ENCODE data around the gene BAIAP2. TPM values are rescaled to one million over a fixed set of nuclear protein-coding genes. Genes with fewer than 3 reads are reported as not detected.
"Not testable (repeated sequence)": the region's sequence is repeated elsewhere in the genome, so short reads cannot be mapped to it uniquely, and the experiment has no call there.

BAIAP2 gene
- polyA plus RNA-seq, 1 donor: 13.6 TPM

DNA sequence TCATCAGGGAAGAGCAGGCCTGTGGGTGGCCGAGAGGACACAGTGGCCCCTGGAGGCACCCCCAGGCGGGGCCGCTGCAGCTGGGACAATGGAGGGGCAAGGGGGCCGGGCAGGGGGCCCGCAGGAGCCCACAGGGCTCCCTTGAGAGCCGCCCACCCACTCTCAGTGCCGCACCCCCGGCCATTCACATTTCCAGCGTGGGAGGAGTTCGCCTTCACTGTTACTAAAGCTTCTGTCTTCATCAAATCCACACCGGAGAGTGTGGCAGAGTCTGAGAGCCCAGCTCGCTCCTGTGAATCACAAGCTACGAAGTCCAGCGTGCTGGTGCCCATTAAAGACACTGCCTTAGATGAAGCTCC is 109.5 kb downstream of the BAIAP2 start:
- Histone ChIP-seq H3K4me3 (ENCODE audit: low read length) (no peak overlapping the region), H3K27me3 (ENCODE audit: control insufficient read depth, insufficient read depth, low read length) (no peaks in the 10 kb centered on the region), H3K4me1 (ENCODE audit: control insufficient read depth, insufficient read depth, low read length) (peaks cover 21% of the 10 kb centered on the region), H3K9me3 (ENCODE audit: control insufficient read depth, low read depth, low read length) (peaks cover 3% of the 10 kb centered on the region), H3K27ac (ENCODE audit: low read length) (no peak overlapping the region), H3K36me3 (ENCODE audit: control insufficient read depth, insufficient read depth, low read length) (no peaks in the 10 kb centered on the region)
- DNase-seq: no peak
- WGBS (ENCODE audit: insufficient coverage, low lambda C conversion rate): no CpG with 5 or more reads among the region's 14 CpGs

DNA sequence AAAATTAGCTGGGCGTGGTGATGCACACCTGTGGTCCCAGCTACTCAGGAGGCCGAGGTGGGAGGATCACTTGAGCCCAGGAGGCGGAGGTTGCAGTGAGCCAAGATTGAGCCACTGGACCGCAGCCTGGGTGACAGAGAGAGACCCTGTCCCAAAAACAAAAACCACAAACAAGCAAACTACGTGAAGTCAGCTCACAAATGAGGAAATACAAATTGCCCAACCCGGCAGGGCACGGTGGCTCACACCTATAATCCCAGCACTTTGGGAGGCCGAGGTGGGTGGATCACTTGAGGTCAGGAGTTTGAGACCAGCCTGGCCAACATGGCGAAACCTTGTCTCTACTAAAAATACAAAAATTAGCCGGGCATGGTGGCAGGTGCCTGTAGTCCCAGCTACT is 111.3 kb downstream of the BAIAP2 start:
- no CpG with 5 or more reads among the region's 10 CpGs for WGBS (ENCODE audit: insufficient coverage, low lambda C conversion rate)
- H3K27ac ChIP-seq (ENCODE audit: low read length): not testable (repeated sequence)

DNA sequence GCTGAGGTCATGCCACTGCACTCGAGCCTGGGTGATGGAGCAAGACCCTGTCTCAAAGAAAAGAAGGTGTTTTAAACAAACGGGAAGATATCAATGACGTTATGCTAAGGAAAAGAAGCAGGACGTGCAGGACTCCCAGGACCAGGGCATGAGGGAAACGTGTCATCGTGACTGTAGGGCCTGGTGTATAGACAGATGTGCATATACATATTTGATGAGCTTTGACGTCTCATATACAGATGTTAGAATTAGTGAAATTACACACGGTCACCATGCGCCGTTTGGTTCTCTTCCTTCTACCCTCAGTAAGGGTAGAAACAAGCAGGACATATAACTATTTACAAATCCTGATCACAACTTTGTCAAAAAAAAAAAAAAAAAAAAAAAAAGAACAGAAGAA is 112.8 kb downstream of the BAIAP2 start:
- no peaks in the 10 kb centered on the region for H3K36me3 ChIP-seq (ENCODE audit: control insufficient read depth, insufficient read depth, low read length)
- WGBS (ENCODE audit: insufficient coverage, low lambda C conversion rate): 72% methylated on average over 3 of the region's 10 CpGs
- H3K27me3 ChIP-seq (ENCODE audit: control insufficient read depth, insufficient read depth, low read length): no peaks in the 10 kb centered on the region
- H3K9me3 ChIP-seq (ENCODE audit: control insufficient read depth, low read depth, low read length): peaks cover 3% of the 10 kb centered on the region
- no peak for DNase-seq
- H3K4me1 ChIP-seq (ENCODE audit: control insufficient read depth, insufficient read depth, low read length): peaks cover 17% of the 10 kb centered on the region
- no peak overlapping the region for H3K27ac ChIP-seq (ENCODE audit: low read length)
- no peak overlapping the region for H3K4me3 ChIP-seq (ENCODE audit: low read length)

More for the DNA sequence above, 111.3 kb downstream of the BAIAP2 start:
- H3K4me3 ChIP-seq (ENCODE audit: low read length); H3K27me3 ChIP-seq (ENCODE audit: control insufficient read depth, insufficient read depth, low read length); DNase-seq; H3K36me3 ChIP-seq (ENCODE audit: control insufficient read depth, insufficient read depth, low read length); H3K9me3 ChIP-seq (ENCODE audit: control insufficient read depth, low read depth, low read length): not testable (repeated sequence)
- peaks cover 21% of the 10 kb centered on the region for H3K4me1 ChIP-seq (ENCODE audit: control insufficient read depth, insufficient read depth, low read length)

DNA sequence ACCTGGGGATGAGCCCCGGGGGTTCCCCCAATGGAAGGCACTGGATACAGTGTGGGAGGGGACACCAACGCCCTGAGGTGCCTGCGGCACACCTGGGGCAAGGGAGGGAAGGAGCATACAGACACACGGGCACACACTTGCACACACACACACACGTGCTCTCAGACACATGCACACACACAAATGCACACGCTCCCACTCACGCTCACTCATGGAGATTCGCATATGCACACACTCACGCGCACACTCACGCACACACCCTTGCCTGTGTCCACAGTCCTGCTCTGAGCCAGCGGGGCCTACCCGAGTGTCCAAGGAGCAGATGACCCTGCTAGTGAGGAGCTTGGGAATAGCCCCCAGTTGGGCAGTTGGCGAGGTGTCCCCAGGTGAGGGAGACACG is 113.6 kb downstream of the BAIAP2 start:
- no peaks in the 10 kb centered on the region for H3K27me3 ChIP-seq (ENCODE audit: control insufficient read depth, insufficient read depth, low read length)
- no peak overlapping the region for H3K4me3 ChIP-seq (ENCODE audit: low read length)
- H3K36me3 ChIP-seq (ENCODE audit: control insufficient read depth, insufficient read depth, low read length): no peaks in the 10 kb centered on the region
- no peak overlapping the region for H3K27ac ChIP-seq (ENCODE audit: low read length)
- WGBS (ENCODE audit: insufficient coverage, low lambda C conversion rate): no CpG with 5 or more reads among the region's 15 CpGs
- H3K9me3 ChIP-seq (ENCODE audit: control insufficient read depth, low read depth, low read length): no peaks in the 10 kb centered on the region
- no peak for DNase-seq
- H3K4me1 ChIP-seq (ENCODE audit: control insufficient read depth, insufficient read depth, low read length): peaks cover 8% of the 10 kb centered on the region

DNA sequence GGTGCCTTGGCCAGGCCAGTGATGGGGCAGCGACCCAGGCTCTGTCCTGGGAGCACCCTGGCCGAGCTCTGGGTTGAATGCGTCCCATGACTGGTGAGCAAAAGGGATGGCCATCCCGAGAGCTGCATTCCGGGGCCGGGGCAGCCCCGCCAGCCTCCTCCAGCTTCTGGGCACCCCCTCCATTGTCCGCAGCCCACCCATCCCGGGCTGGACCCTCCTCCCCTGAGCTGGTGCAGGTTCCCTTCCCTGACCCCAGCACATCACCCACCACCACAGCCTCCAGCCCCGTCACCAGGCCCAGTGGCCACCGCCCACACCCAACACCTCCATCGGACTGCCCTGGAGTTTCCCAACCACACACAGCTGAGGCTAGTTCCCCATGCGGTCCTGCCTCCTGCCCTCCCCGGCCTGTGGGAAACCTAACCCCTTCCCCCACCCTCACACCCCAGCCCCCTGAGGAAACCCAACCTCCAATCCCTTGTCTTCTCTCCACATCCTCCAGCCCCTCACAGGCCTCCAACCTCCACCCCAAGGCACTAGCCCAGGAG is 114.1 kb downstream of the BAIAP2 start:
- Histone ChIP-seq H3K27me3 (ENCODE audit: control insufficient read depth, insufficient read depth, low read length) (no peaks in the 10 kb centered on the region), H3K4me3 (ENCODE audit: low read length) (no peak overlapping the region), H3K9me3 (ENCODE audit: control insufficient read depth, low read depth, low read length) (no peaks in the 10 kb centered on the region), H3K27ac (ENCODE audit: low read length) (no peak overlapping the region), H3K36me3 (ENCODE audit: control insufficient read depth, insufficient read depth, low read length) (no peaks in the 10 kb centered on the region), H3K4me1 (ENCODE audit: control insufficient read depth, insufficient read depth, low read length) (peaks cover 3% of the 10 kb centered on the region)
- no peak for DNase-seq
- WGBS (ENCODE audit: insufficient coverage, low lambda C conversion rate): no CpG with 5 or more reads among the region's 14 CpGs

DNA sequence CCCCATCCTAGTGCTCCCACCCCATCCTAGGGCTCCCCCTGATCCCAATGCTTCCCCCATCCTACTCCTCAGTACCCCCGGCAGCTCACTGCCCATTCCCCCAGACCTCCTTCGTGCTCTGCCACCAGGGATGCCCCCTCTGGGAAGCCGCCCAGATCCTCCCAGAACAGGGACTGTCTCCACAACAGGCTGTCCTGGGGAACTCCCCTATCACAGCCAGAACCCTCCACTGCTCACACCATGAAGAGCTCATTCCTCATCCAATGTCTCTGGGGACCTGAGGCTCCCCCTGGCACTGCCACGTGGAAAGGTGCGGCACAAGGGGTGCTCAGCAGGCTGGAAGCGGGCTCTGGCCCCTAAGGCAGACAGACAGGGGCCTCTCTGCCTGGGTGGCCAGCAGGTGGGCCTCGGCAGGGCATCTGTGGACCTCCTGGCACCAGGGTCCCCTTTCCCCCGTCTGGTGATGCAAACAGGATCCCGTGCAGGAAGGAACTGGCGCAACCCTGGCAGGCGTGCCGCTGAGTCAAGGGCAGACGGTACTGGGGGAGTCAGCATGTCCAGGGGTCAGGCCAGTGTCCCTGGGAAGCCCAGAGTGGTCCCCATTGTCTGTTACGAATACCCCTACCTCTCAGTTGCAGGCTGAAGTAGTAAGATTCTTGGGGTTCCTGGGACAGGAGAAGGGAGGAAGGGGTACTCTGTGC is 115.6 kb downstream of the BAIAP2 start:
- H3K27ac ChIP-seq (ENCODE audit: low read length): no peak overlapping the region
- no peaks in the 10 kb centered on the region for H3K9me3 ChIP-seq (ENCODE audit: control insufficient read depth, low read depth, low read length)
- H3K4me1 ChIP-seq (ENCODE audit: control insufficient read depth, insufficient read depth, low read length): no peaks in the 10 kb centered on the region
- no peaks in the 10 kb centered on the region for H3K36me3 ChIP-seq (ENCODE audit: control insufficient read depth, insufficient read depth, low read length)
- H3K27me3 ChIP-seq (ENCODE audit: control insufficient read depth, insufficient read depth, low read length): no peaks in the 10 kb centered on the region
- WGBS (ENCODE audit: insufficient coverage, low lambda C conversion rate): no CpG with 5 or more reads among the region's 14 CpGs
- no peak overlapping the region for H3K4me3 ChIP-seq (ENCODE audit: low read length)
- no peak for DNase-seq

DNA sequence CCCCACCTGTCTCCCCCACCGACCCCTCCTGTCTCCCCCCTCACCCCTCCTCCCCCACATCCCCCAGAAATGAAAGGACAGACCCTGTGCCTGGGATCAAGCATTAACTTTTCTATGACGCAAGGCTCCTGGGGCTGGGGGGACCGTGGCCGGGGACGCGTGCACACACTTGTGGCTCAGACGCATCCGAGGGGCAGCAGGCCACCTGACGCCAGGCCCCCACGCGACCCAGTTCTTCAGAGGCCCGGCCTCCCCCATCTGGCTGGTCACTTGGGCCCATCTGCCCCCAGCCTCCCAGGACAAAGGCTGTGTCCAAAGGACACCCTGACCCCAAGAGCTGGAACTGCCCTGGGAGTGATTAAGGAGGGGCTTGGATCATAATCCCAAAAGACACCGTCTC is 116.3 kb downstream of the BAIAP2 start:
- Histone ChIP-seq H3K27me3 (ENCODE audit: control insufficient read depth, insufficient read depth, low read length) (no peaks in the 10 kb centered on the region), H3K4me1 (ENCODE audit: control insufficient read depth, insufficient read depth, low read length) (no peaks in the 10 kb centered on the region), H3K27ac (ENCODE audit: low read length) (no peak overlapping the region), H3K4me3 (ENCODE audit: low read length) (no peak overlapping the region), H3K9me3 (ENCODE audit: control insufficient read depth, low read depth, low read length) (no peaks in the 10 kb centered on the region), H3K36me3 (ENCODE audit: control insufficient read depth, insufficient read depth, low read length) (no peaks in the 10 kb centered on the region)
- no peak for DNase-seq
- WGBS (ENCODE audit: insufficient coverage, low lambda C conversion rate): no CpG with 5 or more reads among the region's 13 CpGs

DNA sequence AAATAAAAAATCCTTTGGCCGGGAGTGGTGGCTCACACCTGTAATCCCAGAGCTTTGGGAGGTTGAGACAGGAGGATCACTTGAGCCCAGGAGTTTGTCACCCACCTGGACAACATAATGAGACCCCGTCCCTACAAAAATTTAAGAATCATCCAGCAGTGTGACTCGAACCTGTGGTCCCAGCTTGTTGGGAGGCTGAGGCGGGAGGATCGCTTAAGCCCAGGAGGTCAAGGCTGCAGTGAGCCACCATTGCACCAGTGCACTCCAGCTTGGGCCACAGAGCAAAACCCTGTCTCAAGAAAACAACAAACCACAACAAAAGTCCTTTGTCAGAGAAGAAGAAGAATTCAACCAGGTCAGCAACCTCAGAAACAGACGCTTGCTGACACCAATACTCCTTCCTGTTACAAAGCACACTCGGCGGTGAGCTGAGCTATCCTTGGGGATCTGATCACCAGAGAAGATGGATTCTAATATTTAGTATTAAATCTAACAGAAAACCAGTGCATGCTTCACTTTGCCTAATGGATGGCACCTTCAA is 117.4 kb downstream of the BAIAP2 start:
- no peak overlapping the region for H3K27ac ChIP-seq (ENCODE audit: low read length)
- no peaks in the 10 kb centered on the region for H3K9me3 ChIP-seq (ENCODE audit: control insufficient read depth, low read depth, low read length)
- H3K4me3 ChIP-seq (ENCODE audit: low read length): no peak overlapping the region
- no peaks in the 10 kb centered on the region for H3K36me3 ChIP-seq (ENCODE audit: control insufficient read depth, insufficient read depth, low read length)
- H3K4me1 ChIP-seq (ENCODE audit: control insufficient read depth, insufficient read depth, low read length): no peaks in the 10 kb centered on the region
- no peaks in the 10 kb centered on the region for H3K27me3 ChIP-seq (ENCODE audit: control insufficient read depth, insufficient read depth, low read length)
- no peak for DNase-seq
- 100% methylated on average over 1 of the region's 8 CpGs for WGBS (ENCODE audit: insufficient coverage, low lambda C conversion rate)

DNA sequence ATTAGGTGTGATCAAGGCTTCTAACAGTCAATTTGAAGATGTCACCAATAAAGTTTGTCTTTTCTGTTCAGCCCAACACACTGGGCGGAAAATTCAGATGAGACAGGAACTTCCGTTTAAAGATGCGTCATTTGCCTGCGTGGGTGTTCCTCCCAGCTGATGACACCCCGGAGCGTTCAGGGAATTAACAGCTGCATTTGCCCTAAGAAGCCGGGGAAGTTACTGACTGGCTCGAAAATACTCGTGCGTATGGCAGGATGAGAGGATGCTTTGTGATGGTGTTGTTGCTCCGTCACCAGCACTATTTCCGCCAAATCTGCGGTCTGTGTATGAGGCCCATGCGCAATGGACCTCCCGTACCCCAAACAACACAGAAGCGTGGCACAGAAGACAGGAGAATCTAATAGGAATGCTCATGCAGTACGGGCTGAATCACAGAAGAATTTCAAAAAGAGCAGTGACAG is 118.4 kb downstream of the BAIAP2 start:
- H3K9me3 ChIP-seq (ENCODE audit: control insufficient read depth, low read depth, low read length): peaks cover 5% of the 10 kb centered on the region
- H3K4me1 ChIP-seq (ENCODE audit: control insufficient read depth, insufficient read depth, low read length): no peaks in the 10 kb centered on the region
- no peak for DNase-seq
- no peaks in the 10 kb centered on the region for H3K27me3 ChIP-seq (ENCODE audit: control insufficient read depth, insufficient read depth, low read length)
- no peaks in the 10 kb centered on the region for H3K36me3 ChIP-seq (ENCODE audit: control insufficient read depth, insufficient read depth, low read length)
- no CpG with 5 or more reads among the region's 17 CpGs for WGBS (ENCODE audit: insufficient coverage, low lambda C conversion rate)
- H3K4me3 ChIP-seq (ENCODE audit: low read length): no peak overlapping the region
- no peak overlapping the region for H3K27ac ChIP-seq (ENCODE audit: low read length)

DNA sequence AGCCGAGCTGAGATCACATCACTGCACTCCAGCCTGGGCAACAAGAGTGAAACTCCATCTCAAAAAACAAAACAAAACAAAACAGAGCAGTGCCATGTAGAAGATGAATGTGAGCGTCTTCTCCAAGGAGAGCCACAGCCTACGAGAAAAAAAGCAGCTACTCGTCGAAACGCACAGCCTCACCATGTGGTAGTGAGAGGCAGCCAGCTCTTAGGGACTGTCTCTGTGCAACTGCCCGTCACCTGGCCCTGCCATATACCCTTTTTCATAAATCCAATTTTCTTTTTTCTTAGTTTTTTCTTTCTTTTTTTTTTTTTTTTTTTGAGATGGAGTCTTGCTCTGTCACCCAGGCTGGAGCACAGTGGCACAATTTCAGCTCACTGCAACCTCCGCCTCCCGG is 119.1 kb downstream of the BAIAP2 start:
- not testable (repeated sequence) for H3K4me1 ChIP-seq (ENCODE audit: control insufficient read depth, insufficient read depth, low read length); H3K9me3 ChIP-seq (ENCODE audit: control insufficient read depth, low read depth, low read length)
- WGBS (ENCODE audit: insufficient coverage, low lambda C conversion rate): no CpG with 5 or more reads among the region's 9 CpGs

DNA sequence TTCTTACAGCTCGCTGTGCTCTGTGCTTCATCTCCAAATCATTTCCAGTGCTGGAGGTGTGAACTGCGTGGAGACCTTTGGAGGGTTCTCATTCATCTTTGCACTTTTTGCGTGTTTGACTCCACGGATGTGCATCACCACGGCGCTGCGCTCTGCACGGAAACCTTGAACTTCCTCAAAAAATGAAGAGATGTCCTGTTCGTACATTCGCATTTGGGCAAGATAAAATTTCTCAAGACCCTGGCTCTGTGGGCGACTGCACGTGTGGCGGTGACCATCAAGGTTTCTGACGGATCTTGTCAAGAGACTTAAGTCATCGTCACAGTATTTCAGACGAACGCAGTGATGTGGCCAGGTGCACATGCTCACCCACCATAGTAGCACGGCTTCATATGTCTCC is 120.0 kb downstream of the BAIAP2 start:
- WGBS (ENCODE audit: insufficient coverage, low lambda C conversion rate): 100% methylated on average over 3 of the region's 18 CpGs
- no peaks in the 10 kb centered on the region for H3K4me1 ChIP-seq (ENCODE audit: control insufficient read depth, insufficient read depth, low read length)

More for the DNA sequence above, 119.1 kb downstream of the BAIAP2 start:
- not testable (repeated sequence) for H3K4me3 ChIP-seq (ENCODE audit: low read length); H3K36me3 ChIP-seq (ENCODE audit: control insufficient read depth, insufficient read depth, low read length); DNase-seq; H3K27ac ChIP-seq (ENCODE audit: low read length); H3K27me3 ChIP-seq (ENCODE audit: control insufficient read depth, insufficient read depth, low read length)

More for the DNA sequence above, 120.0 kb downstream of the BAIAP2 start:
- Histone ChIP-seq H3K27ac (ENCODE audit: low read length) (no peak overlapping the region), H3K4me3 (ENCODE audit: low read length) (no peak overlapping the region), H3K27me3 (ENCODE audit: control insufficient read depth, insufficient read depth, low read length) (no peaks in the 10 kb centered on the region), H3K36me3 (ENCODE audit: control insufficient read depth, insufficient read depth, low read length) (no peaks in the 10 kb centered on the region), H3K9me3 (ENCODE audit: control insufficient read depth, low read depth, low read length) (peaks cover 5% of the 10 kb centered on the region)
- DNase-seq: no peak

All from large intestine (tissue), 3 donors.